Endothelial cell (in vitro differentiated cells): Measurements from ENCODE around the gene MEOX1. TPM values are rescaled to one million over a fixed set of nuclear protein-coding genes. Genes with fewer than 3 reads are reported as not detected.

Experiments
- DNase-seq: peaks from one replicate; pipeline ENCODE4 v3.0.0; 2021; ENCODE audit warnings: low spot score
- H3K27ac Mint-ChIP-seq: one replicate; pipeline ENCODE4 v1.8.0; 2021; ENCODE audit warnings: mixed read lengths, inconsistent platforms; ENCODE audit not compliant: unreplicated experiment
- H3K27me3 Mint-ChIP-seq: one replicate; pipeline ENCODE4 v1.8.0; 2021; ENCODE audit warnings: mild to moderate bottlenecking, moderate library complexity, mixed read lengths, inconsistent platforms; ENCODE audit not compliant: unreplicated experiment
- H3K36me3 Mint-ChIP-seq: one replicate; pipeline ENCODE4 v1.8.0; 2021; ENCODE audit warnings: mild to moderate bottlenecking, low read depth, mixed read lengths, inconsistent platforms; ENCODE audit not compliant: unreplicated experiment
- H3K4me1 Mint-ChIP-seq: one replicate; pipeline ENCODE4 v1.8.0; 2021; ENCODE audit warnings: mild to moderate bottlenecking, mixed read lengths, inconsistent platforms; ENCODE audit not compliant: unreplicated experiment
- H3K4me3 Mint-ChIP-seq: one replicate; pipeline ENCODE4 v1.8.0; 2021; ENCODE audit warnings: mild to moderate bottlenecking, mixed read lengths, inconsistent platforms; ENCODE audit not compliant: unreplicated experiment
- H3K9me3 Mint-ChIP-seq: one replicate; pipeline ENCODE4 v1.8.0; 2021; ENCODE audit warnings: mixed read lengths, inconsistent platforms; ENCODE audit not compliant: unreplicated experiment
- CTCF ChIP-seq: fragments of 200-600 bp; sonication (generic); IDR thresholded peaks from one replicate; pipeline ENCODE4 v1.5.0; 2021; ENCODE audit warnings: antibody characterized with exemption; ENCODE audit not compliant: unreplicated experiment
- long read RNA-seq: library from polyadenylated mRNA; unstranded; transcript quantifications from one replicate; pipeline ENCODE4 v2.0.0, GENCODE V29; 2020; ENCODE audit not compliant: unreplicated experiment
- total RNA-seq: library from RNA; stranded (reverse); fragmentation: NEBNext Ultra II Directional; extraction: Animal tissue kit (Norgen Biotek cat#: 25700); gene quantifications from one replicate; pipeline ENCODE4 v1.2.1, GENCODE V29; 2021; ENCODE audit not compliant: unreplicated experiment

MEOX1 gene
- 0.10 TPM for total RNA-seq
- long read RNA-seq: 0 reads

- Mint-ChIP-seq H3K4me3 (peak within 1 kb of the TSS; percentile 23), H3K27me3 (peaks cover 2% of the 10 kb centered on the region), H3K27ac (no peak within 1 kb of the TSS), H3K36me3 (no peaks in the 10 kb centered on the region), H3K9me3 (no peaks in the 10 kb centered on the region), H3K4me1 (no peaks in the 10 kb centered on the region)
- TF ChIP-seq CTCF: no peak
- DNase-seq: no peak
These were observed at the start of gene MEOX1 for GRCh38 chr17:43661699-43662412. Gene MEOX1, minus strand, starts transcription at chr17:43661922. Its CDS starts 388 bp downstream, at chr17:43661534.

GRCh38 chr17:43710101-43710500 lies 48.4 kb upstream of the MEOX1 start:
- H3K27me3 Mint-ChIP-seq: peaks cover 10% of the 10 kb centered on the region
- peaks cover 31% of the 10 kb centered on the region for H3K4me1 Mint-ChIP-seq
- no peak for TF ChIP-seq CTCF
- H3K4me3 Mint-ChIP-seq: no peak overlapping the region
- H3K27ac Mint-ChIP-seq: no peak overlapping the region
- DNase-seq: no peak
- no peaks in the 10 kb centered on the region for H3K9me3 Mint-ChIP-seq
- peaks cover 7% of the 10 kb centered on the region for H3K36me3 Mint-ChIP-seq

- Mint-ChIP-seq H3K4me3 (no peak overlapping the region), H3K36me3 (peaks cover 7% of the 10 kb centered on the region), H3K27ac (peak overlapping the region; percentile 40), H3K27me3 (peaks cover 8% of the 10 kb centered on the region), H3K4me1 (peaks cover 22% of the 10 kb centered on the region), H3K9me3 (no peaks in the 10 kb centered on the region)
- no peak for DNase-seq
- TF ChIP-seq CTCF: no peak
These were observed 47.5 kb upstream of the MEOX1 start for GRCh38 chr17:43709210-43709609.

GRCh38 chr17:43707184-43707583 lies 45.5 kb upstream of the MEOX1 start:
- TF ChIP-seq CTCF: no peak
- H3K4me3 Mint-ChIP-seq: no peak overlapping the region
- no peak overlapping the region for H3K27ac Mint-ChIP-seq
- peaks cover 7% of the 10 kb centered on the region for H3K36me3 Mint-ChIP-seq
- no peak for DNase-seq
- H3K9me3 Mint-ChIP-seq: no peaks in the 10 kb centered on the region
- peaks cover 14% of the 10 kb centered on the region for H3K4me1 Mint-ChIP-seq
- H3K27me3 Mint-ChIP-seq: peaks cover 7% of the 10 kb centered on the region

GRCh38 chr17:43706235-43706634 lies 44.5 kb upstream of the MEOX1 start:
- peaks cover 7% of the 10 kb centered on the region for H3K36me3 Mint-ChIP-seq
- no peak for TF ChIP-seq CTCF
- DNase-seq: no peak
- H3K9me3 Mint-ChIP-seq: no peaks in the 10 kb centered on the region
- peaks cover 6% of the 10 kb centered on the region for H3K27me3 Mint-ChIP-seq
- peaks cover 13% of the 10 kb centered on the region for H3K4me1 Mint-ChIP-seq
- no peak overlapping the region for H3K4me3 Mint-ChIP-seq
- H3K27ac Mint-ChIP-seq: no peak overlapping the region
